H9 (cell line): Measurements from ENCODE around the gene HBP1. TPM values are rescaled to one million over a fixed set of nuclear protein-coding genes. Genes with fewer than 3 reads are reported as not detected.

ENCODE experiments used
- DNase-seq: peaks from one replicate; pipeline ENCODE4 v3.0.0-alpha.2; 2017
- H2AFZ ChIP-seq: one replicate; pipeline ENCODE4 v1.6.1; 2013; ENCODE audit warnings: mild to moderate bottlenecking, low read length, control low read depth, moderate library complexity
- H2AK5ac ChIP-seq: 2 replicates; pipeline ENCODE4 v1.6.1; 2013; ENCODE audit warnings: low read length, control low read depth, mixed read lengths; ENCODE audit not compliant: insufficient read length
- H2BK120ac ChIP-seq: one replicate; pipeline ENCODE4 v1.6.1; 2013; ENCODE audit warnings: low read depth, mild to moderate bottlenecking, low read length, control low read depth, inconsistent platforms; ENCODE audit not compliant: poor library complexity, severe bottlenecking
- H2BK12ac ChIP-seq: 2 replicates; pipeline ENCODE4 v1.6.1; 2013; ENCODE audit warnings: low read length, control low read depth, mixed read lengths, low read depth; ENCODE audit not compliant: insufficient read length
- H2BK15ac ChIP-seq: 2 replicates; pipeline ENCODE4 v1.6.1; 2013; ENCODE audit warnings: low read depth, low read length, control low read depth
- H2BK20ac ChIP-seq: one replicate; pipeline ENCODE4 v1.6.1; 2013; ENCODE audit warnings: low read depth, mild to moderate bottlenecking, low read length, control low read depth, inconsistent platforms; ENCODE audit not compliant: poor library complexity, severe bottlenecking
- H2BK5ac ChIP-seq: 2 replicates; pipeline ENCODE4 v1.6.1; 2013; ENCODE audit warnings: low read length, control low read depth, mixed read lengths; ENCODE audit not compliant: insufficient read length
- H3K14ac ChIP-seq: 2 replicates; pipeline ENCODE4 v1.6.1; 2013; ENCODE audit warnings: low read length, control low read depth; ENCODE audit not compliant: insufficient read depth
- H3K18ac ChIP-seq: 2 replicates; pipeline ENCODE4 v1.6.1; 2013; ENCODE audit warnings: low read depth, mild to moderate bottlenecking, mixed read lengths, low read length, control low read depth; ENCODE audit not compliant: insufficient read length
- H3K23ac ChIP-seq: 2 replicates; pipeline ENCODE4 v1.6.1; 2013; ENCODE audit warnings: low read length, control low read depth, mixed read lengths, low read depth; ENCODE audit not compliant: insufficient read length
- H3K23me2 ChIP-seq: 2 replicates; pipeline ENCODE4 v1.6.1; 2013; ENCODE audit warnings: low read depth, mild to moderate bottlenecking, mixed read lengths, low read length, control low read depth; ENCODE audit not compliant: insufficient read length, poor library complexity, severe bottlenecking
- H3K27ac ChIP-seq: 2 replicates; pipeline ENCODE4 v1.5.1; 2013; ENCODE audit warnings: low read length, control low read depth, mixed read lengths, low read depth; ENCODE audit not compliant: insufficient read length
- H3K27me3 ChIP-seq: 2 replicates; pipeline ENCODE4 v1.6.1; 2013; ENCODE audit warnings: low read length, control low read depth, inconsistent platforms; ENCODE audit not compliant: insufficient read depth
- H3K4ac ChIP-seq: 2 replicates; pipeline ENCODE4 v1.6.1; 2013; ENCODE audit warnings: low read depth, mild to moderate bottlenecking, control low read depth, inconsistent platforms, low read length, moderate library complexity
- H3K4me1 ChIP-seq: 2 replicates; pipeline ENCODE4 v1.6.1; 2013; ENCODE audit warnings: low read length, control low read depth, inconsistent platforms; ENCODE audit not compliant: insufficient read depth
- H3K4me2 ChIP-seq: 2 replicates; pipeline ENCODE4 v1.6.1; 2013; ENCODE audit warnings: low read length, control low read depth, mixed read lengths; ENCODE audit not compliant: insufficient read length, insufficient read depth
- H3K56ac ChIP-seq: 2 replicates; pipeline ENCODE4 v1.6.1; 2013; ENCODE audit warnings: low read depth, mild to moderate bottlenecking, mixed read lengths, low read length, control low read depth; ENCODE audit not compliant: insufficient read length
- H3K79me1 ChIP-seq: 2 replicates; pipeline ENCODE4 v1.6.1; 2013; ENCODE audit warnings: low read depth, mild to moderate bottlenecking, moderate library complexity, low read length, control low read depth, inconsistent platforms; ENCODE audit not compliant: insufficient read depth, poor library complexity, severe bottlenecking
- H3K79me2 ChIP-seq: 2 replicates; pipeline ENCODE4 v1.6.1; 2013; ENCODE audit warnings: low read length, control low read depth, inconsistent platforms; ENCODE audit not compliant: insufficient read depth
- H3K9ac ChIP-seq: 2 replicates; pipeline ENCODE4 v1.6.1; 2013; ENCODE audit warnings: low read length, control low read depth, mixed read lengths; ENCODE audit not compliant: insufficient read length; ENCODE audit errors: extremely low read depth
- H3K9me3 ChIP-seq: one replicate; pipeline ENCODE4 v1.6.1; 2013; ENCODE audit warnings: low read depth, low read length, inconsistent platforms; ENCODE audit not compliant: control insufficient read depth
- H3T11ph ChIP-seq: one replicate; pipeline ENCODE4 v1.6.1; 2013; ENCODE audit warnings: mild to moderate bottlenecking, low read length, control low read depth, inconsistent platforms
- H4K20me1 ChIP-seq: one replicate; pipeline ENCODE4 v1.6.1; 2013; ENCODE audit not compliant: control insufficient read depth, insufficient read length, insufficient read depth
- H4K5ac ChIP-seq: 2 replicates; pipeline ENCODE4 v1.6.1; 2013; ENCODE audit warnings: low read depth, mild to moderate bottlenecking, mixed read lengths, low read length, control low read depth; ENCODE audit not compliant: insufficient read length
- H4K8ac ChIP-seq: replicated peaks from 2 replicates; pipeline ENCODE4 v1.6.1; 2013; ENCODE audit warnings: low read length, control low read depth, mixed read lengths, low read depth; ENCODE audit not compliant: insufficient read length
- H4K91ac ChIP-seq: 2 replicates; pipeline ENCODE4 v1.6.1; 2013; ENCODE audit warnings: low read depth, mild to moderate bottlenecking, moderate library complexity, mixed read lengths, low read length, control low read depth; ENCODE audit not compliant: insufficient read length
- H3K27ac Mint-ChIP-seq, 3 experiments: 2 replicates in 2 of 3; 3 replicates in 1 of 3; pipeline ENCODE4 v1.8.0; 2020 to 2021; ENCODE audit warnings: mixed read lengths in 3 of 3, mild to moderate bottlenecking in 1 of 3, moderate library complexity in 1 of 3
- H3K27me3 Mint-ChIP-seq: 2 replicates; pipeline ENCODE4 v1.8.0; 2021; ENCODE audit warnings: low read depth, mild to moderate bottlenecking, moderate library complexity, mixed read lengths
- H3K36me3 Mint-ChIP-seq, 3 experiments: 2 replicates in 2 of 3; 3 replicates in 1 of 3; pipeline ENCODE4 v1.8.0; 2020 to 2021; ENCODE audit warnings: low read depth in 3 of 3, mixed read lengths in 3 of 3; ENCODE audit not compliant: insufficient read depth in 1 of 3
- H3K4me1 Mint-ChIP-seq, 2 experiments: 2 replicates each; pipeline ENCODE4 v1.8.0; 2020; ENCODE audit warnings: mixed read lengths in 2 of 2
- H3K4me3 Mint-ChIP-seq, 2 experiments: 2 replicates in 1 of 2; 3 replicates in 1 of 2; pipeline ENCODE4 v1.8.0; 2020 to 2021; ENCODE audit warnings: mild to moderate bottlenecking in 2 of 2, mixed read lengths in 2 of 2, moderate library complexity in 1 of 2
- H3K9me3 Mint-ChIP-seq, 2 experiments: 2 replicates in 1 of 2; 3 replicates in 1 of 2; pipeline ENCODE4 v1.8.0; 2020; ENCODE audit warnings: mild to moderate bottlenecking in 2 of 2, mixed read lengths in 2 of 2, moderate library complexity in 1 of 2
- CTCF ChIP-seq: fragments of 200-600 bp; sonication (generic); conservative IDR thresholded peaks from 3 replicates; pipeline ENCODE4 v1.8.0; 2021; ENCODE audit warnings: antibody characterized with exemption, mild to moderate bottlenecking
- WGBS: extraction: QIAGEN DNeasy Blood & Tissue Kit; methylation state at CpG from one replicate; pipeline ENCODE4 v1.1.7; 2013; ENCODE audit warnings: missing lambda C conversion rate, low lambda C conversion rate, mixed read lengths; ENCODE audit not compliant: insufficient read length; ENCODE audit errors: extremely low coverage; 5-methylcytosine and 5-hydroxymethylcytosine counted together
- total RNA-seq: library from RNA; stranded (reverse); gene quantifications from 2 replicates; pipeline ENCODE4 v1.2.1, GENCODE V29; 2021

HBP1 gene
- total RNA-seq, 1 experiment from 2014 or later = 27.6 TPM

GRCh38 chr7:107165341-107165740 is 3.5 kb upstream of the HBP1 start:
- Histone ChIP-seq H4K8ac (no peak overlapping the region), H2AFZ (no peak overlapping the region), H3K79me2 (no peaks in the 10 kb centered on the region), H3K14ac (no peak overlapping the region), H3K4me1 (no peaks in the 10 kb centered on the region), H2BK5ac (no peak overlapping the region), H3K23me2 (peaks cover 5% of the 10 kb centered on the region), H4K20me1 (no peaks in the 10 kb centered on the region), H4K91ac (no peak overlapping the region), H3K79me1 (no peaks in the 10 kb centered on the region), H2BK15ac (no peak overlapping the region), H3K4ac (no peak overlapping the region), H2AK5ac (no peak overlapping the region), H2BK120ac (no peak overlapping the region), H4K5ac (no peak overlapping the region), H3K27me3 (no peaks in the 10 kb centered on the region), H2BK20ac (no peak overlapping the region), H3K23ac (no peak overlapping the region), H3T11ph (no peak overlapping the region), H3K18ac (no peak overlapping the region), H3K56ac (no peak overlapping the region), H3K4me2 (no peak overlapping the region), H3K9ac (no peak overlapping the region), H3K27ac (no peak overlapping the region), H2BK12ac (no peak overlapping the region), H3K9me3 (no peaks in the 10 kb centered on the region)
- H3K27ac Mint-ChIP-seq = no peak overlapping the region; a peak in 2 of 7 replicates
- peaks cover 0 to 3% of the 10 kb centered on the region in 2 experiments; a peak in 2 of 5 replicates for H3K9me3 Mint-ChIP-seq
- H3K36me3 Mint-ChIP-seq = no peaks in the 10 kb centered on the region
- WGBS = no CpG with 5 or more reads among the region's 3 CpGs
- no peak overlapping the region for H3K4me3 Mint-ChIP-seq
- no peak for TF ChIP-seq CTCF
- no peaks in the 10 kb centered on the region; the same call in 1 of the 2 replicates for H3K27me3 Mint-ChIP-seq
- H3K4me1 Mint-ChIP-seq = peaks cover 20 to 23% of the 10 kb centered on the region in 2 experiments
- DNase-seq = no peak
